Tongue (tissue), 2 donors: ENCODE measurements around the gene EXOC3. TPM values are rescaled to one million over a fixed set of nuclear protein-coding genes. Genes with fewer than 3 reads are reported as not detected.
A peak's percentile ranks its signal among the peaks of the same experiment; 100 is the strongest.
"Not testable (repeated sequence)": the region's sequence is repeated elsewhere in the genome, so short reads cannot be mapped to it uniquely, and the experiment has no call there.

Experiments used
- DNase-seq: peaks from one replicate; pipeline ENCODE4 v3.0.0-alpha.2; 2015
- total RNA-seq: library from RNA; depleted of rRNA; stranded (reverse); fragments of >200 nt; gene quantifications from one replicate; pipeline ENCODE4 v1.2.3, GENCODE V29; 2014

Gene EXOC3
- total RNA-seq, 1 donor from 2014 or later, result 48.7 TPM

DNA sequence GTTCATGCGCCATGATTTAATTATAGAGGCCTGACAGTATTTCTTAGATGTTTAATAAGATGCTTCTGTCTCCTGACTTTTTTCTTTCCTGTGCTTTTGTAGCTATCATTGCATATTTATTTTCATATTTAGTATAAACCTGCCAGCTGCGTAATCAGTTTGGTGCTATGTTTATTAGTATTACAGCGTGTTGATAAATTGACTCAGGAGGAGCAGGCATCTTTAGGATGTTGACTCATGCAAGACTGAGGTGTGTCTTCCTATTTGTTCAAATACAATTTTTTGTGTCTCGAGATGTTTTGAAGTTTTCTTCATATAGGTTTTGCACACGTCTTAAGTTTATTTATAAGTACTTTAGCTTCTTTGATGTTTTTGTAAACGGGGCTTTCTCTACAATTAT, 35.9 kb upstream of the EXOC3 start:
- DNase-seq, result no peak

DNA sequence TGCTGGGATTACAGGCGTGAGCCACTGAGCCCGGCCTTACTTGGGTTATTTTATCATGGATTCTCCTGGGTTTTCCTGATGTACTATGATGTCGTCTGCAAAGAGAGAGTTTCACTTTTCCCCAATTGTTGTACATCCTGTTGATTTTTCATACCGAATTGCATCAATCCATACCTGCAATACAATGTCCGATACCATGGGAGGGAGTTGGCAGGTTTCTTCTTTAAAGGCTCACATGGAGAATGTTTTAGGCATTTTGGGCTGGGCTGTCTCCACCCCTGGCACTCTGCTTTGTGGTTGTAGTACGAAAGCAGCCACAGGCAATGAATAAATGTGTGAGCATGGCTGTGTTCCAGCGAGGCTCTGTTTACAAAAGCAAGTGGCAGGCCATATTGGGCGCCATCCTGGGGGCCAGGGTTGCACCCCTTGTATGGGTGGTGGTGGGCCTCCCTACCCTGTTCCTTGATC, 35.1 kb upstream of the EXOC3 start:
- no peak for DNase-seq

DNA sequence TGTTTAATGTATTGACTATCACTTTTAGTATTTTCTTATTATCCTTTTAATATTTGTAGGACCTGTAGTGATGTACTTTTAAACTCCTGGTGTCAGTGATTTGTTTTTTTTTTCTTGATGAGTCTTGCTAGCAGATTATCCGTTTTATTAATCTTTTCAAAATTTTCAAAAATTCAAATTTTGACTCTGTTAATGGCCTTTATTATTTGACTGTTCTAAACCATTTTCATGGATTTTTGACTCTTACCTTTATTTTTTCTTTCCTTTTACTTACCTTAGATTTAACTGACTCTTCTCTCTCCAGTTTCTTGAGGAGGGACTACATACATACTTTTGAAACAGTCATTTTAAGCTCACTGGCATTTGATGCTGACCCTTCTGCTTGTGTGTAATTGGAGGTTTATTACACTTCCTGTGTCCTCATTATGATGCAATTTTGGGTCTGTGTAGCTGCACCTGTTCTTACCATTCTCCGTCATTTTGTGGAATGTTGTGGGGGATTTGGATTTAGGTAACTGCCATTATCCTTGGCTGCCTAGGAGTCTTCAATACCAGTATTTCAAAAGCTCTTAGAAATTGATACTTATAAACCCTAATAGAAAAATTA, 32.0 kb upstream of the EXOC3 start:
- DNase-seq, result no peak

DNA sequence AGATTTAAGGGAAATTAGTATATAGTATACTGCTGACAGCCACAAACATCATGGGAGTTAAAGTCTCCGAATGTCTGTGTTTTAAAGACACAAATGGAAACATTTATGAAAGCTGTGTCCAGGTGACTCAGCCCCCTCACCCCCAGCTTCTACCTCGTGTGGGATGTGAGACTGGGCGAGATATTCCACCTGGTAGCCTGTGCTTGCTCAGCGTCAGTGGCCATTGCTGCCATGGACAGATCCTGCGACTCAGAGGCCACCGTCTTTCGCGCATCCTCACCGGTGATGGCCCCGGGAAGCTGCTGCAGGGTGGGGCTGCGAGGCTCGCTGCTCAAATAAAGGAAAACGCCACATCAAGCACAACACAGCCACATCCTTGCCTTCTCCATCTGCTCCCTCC, 31.2 kb upstream of the EXOC3 start:
- DNase-seq, result no peak

DNA sequence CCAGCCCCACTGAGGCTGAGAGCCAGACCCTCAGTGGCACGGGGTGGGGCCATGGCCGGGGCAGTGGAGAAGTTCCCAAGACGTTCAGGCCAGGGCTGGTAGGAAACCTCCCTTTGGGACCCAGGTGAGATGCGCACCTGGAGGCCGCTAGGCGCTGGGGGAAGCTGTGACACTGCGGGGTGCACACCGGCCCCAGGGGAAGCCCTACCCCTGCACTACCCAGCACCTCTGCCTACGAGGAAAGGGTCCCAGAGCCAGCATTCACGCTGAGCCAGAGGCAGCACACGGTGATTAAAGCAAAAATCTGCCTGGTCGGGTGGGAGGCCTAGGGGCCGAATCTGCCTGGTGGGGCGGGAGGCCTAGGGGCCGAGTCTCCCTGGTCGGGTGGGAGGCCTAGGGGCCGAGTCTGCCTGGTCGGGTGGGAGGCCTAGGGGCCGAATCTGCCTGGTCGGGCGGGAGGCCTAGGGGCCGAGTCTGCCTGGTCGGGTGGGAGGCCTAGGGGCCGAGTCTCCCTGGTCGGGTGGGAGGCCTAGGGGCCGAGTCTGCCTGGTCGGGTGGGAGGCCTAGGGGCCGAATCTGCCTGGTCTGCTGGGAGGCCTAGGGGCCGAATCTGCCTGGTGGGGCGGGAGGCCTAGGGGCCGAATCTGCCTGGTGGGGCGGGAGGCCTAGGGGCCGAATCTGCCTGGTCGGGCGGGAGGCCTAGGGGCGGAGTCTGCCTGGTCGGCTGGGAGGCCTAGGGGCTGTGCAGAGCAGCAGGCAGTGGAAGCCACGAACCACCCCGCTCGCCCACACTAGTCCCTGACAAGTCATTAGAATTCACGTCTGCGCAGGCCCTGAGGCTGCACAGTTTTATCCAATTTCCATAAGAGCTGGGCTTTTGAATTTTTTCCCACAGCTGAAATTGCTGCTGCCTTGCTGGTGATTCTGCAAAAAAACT, 27.7 kb upstream of the EXOC3 start:
- DNase-seq, result not testable (repeated sequence)

DNA sequence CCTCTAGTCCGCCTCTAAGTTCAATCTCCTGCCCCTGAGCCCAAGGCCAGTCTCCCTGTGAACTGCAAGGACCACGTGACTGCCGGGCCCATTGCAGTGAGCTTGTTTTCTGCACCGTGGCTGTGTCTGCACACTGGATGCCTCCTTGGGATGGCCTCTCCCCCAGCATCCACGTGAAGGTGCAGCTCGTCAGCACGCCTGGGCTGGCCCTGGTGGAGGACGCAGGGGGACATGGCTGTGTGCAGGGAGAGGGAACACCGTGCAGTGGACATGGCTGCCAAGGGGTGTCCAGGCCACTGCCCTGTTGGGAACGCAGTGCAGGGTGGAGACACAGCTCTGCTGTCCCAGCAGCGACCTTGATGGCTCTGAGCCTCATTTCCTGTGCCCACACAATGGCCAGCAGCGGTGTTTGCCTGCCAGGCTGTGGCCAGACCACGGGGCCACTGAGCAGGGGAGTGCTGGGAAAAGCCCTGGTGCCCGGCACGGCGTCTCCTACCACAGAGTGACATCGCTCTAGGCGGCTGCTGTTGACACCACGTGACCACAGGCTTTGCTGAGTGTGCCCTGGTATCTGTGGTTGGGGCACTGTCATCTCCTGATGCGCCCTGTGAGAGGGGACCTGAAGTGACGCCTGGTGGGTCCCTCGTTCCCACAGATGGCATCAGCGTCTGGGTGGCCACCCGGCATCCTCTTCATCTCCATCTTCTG, 26.9 kb upstream of the EXOC3 start:
- no peak for DNase-seq

DNA sequence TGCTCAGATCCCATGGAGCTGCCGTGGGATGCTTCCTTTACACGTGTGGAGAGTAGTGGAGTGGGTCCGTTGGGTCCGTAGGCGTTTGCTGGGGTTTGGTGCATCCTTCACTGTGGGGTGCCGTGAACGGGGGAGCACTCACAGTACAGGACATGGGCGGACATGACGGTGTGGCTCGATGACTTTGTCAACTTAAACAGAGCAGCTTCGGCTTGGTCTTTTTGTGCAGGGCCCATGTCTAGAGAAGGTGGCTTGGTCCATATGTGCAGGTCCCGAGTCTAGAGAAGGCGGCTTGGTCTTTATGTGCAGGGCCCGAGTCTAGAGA, 26.4 kb upstream of the EXOC3 start:
- DNase-seq, result no peak

DNA sequence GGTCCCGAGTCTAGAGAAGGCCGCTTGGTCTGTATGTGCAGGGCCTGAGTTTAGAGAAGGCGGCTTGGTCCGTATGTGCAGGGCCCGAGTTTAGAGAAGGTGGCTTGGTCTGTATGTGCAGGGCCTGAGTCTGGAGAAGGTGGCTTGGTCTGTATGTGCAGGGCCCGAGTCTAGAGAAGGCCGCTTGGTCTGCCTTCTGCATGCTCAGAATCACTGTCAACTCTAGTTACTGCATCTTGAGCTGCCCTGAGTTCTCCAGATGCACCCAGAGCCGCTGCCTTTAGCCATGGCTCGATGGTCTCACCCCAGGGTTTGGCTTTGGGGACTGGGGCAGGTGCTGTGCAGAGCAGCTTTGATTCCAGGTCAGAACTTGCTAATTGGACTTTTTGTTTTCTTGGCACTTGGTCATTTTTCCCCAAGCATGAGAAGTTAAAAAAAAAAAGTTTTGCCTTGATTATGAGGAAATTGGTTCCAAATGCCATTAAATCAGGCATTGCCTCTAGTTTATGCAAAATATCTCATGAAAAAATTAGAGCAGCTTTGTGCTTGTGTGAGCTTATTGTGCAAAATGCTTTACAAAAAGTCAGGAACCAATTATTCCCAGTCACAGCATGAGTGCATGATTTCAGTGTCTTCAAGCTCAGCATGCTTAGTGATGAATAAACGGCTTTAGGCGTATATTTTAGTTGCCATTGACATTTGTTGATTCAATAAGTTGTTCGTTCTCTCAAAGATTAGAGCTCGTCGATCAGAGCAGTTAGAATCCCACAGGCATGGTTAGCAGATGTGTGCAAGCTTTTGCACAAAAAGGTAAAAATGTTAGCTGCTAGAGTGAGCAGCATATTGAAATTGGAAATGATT, 25.4 kb upstream of the EXOC3 start:
- DNase-seq, result peak; percentile 25

DNA sequence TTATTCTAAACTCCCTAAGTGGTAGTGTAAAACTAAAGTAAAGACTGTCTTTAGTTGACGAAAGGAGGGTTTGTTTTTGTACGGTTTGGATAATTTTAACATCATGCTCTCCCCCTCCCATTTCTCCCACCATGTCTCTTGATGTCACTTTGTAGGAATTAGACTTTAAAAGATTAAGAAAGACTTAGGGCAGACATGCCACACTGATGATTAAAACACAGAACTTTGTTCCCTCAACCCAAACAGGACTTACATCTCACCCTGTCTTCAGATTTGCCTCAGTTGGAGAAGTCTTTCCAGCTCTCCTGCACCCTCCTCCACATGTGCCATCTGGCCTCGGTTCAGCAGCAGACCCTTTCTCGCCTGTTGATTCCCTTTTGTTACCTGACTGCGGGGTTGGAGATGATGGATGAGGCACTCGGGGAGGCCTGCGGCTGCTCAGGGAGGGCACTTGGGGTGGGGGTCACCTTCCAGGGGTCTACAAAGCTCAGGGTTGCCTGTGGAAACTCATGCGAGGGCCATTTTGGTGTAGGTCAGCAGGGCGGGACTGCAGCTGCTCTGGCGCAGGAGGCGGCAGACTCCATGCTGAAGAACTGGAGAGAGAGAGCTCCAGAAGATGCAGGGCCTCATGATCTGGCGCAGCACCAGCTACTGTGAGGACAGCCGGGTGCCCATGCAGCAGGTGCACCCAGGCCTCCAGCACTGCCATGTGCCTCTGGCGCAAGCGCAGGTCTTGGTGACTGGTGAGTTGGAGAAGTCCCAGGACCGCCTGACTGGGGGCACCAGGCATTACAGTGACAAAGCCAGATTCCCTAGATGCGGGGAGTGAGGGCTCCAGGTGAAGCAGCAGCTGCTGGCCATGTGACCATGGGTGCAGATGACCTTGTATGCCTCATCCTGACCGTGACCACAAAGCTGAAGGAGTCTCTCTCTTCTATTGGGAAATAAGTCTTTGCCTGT, 24.5 kb upstream of the EXOC3 start:
- peak; percentile 73 for DNase-seq

DNA sequence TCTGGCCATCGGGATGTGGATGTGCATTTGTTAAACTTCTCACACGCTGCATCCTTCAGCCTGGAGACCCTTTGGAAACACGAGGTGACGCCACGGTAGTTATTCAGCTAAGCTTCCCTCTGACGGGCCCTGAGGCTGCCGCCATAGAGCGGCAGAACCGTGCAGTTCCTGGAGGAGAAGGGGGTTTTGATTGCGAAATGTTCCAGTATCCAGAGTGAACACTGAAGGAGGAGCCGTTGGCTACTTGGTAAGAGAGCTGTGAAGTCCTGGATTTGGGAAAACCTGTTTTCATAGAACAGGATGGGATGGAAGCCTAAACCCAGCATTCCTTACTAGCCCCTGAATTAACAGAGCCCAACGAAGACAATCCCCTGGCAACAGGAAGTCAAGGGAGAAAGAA, 23.0 kb upstream of the EXOC3 start:
- DNase-seq, result no peak

DNA sequence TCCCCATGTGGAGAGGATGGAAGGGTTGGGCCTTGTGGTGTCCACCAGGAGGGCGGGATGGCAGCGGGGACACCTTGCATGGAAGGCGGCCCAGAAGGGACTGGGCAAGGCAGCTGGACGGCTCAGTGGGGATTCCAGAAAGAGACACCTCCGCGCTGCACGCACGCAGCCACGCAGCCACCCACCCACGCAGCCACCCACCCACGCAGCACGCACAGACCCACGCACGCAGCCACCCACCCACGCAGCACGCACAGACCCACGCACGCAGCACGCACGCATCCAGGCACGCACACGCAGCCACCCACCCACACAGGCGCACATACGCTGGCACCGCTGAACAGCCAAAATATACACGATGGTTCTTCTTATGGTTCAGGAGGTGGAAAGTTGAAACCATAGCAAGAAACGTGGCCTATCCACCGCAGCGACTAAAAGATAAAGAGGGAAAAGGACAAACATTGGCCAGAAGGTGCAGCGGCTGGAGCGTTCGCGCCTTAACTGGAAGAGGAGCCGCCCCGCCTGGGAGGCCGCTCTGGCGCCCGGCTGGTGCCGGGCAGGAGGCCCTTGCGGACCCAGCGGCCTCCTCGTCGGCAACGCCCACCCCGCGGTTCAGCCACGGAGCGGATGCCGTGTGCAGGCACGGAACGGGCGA, 22.2 kb upstream of the EXOC3 start:
- DNase-seq, result no peak

DNA sequence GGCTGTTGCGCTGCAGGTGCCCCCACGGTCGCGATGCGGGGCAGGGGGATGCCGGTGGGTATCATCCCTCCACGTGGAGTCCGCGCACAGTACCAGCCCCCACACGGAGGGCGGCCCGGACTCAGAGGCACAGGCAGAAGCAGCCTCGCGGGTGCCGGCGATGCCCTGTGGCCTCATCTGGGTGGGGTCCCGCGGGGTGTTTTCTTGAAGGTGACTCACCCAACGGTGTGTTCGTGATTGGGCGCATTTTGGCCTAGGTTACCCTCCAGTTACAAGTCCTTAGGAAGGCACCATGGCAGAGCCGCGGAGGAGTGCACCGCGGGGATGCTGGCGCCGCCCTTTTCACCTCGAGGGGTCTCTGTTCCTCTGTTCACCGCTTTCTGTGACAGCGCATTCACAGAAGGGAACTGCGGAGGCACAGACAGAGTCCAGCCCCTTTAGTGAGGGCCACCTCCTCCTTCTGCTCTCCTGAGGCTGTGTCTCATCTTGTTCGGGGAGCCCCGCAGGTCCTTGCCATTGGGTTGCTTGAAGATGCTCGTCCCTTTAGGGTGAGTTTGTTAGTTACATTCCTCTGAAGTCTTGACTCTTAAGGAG, 21.6 kb upstream of the EXOC3 start:
- no peak for DNase-seq

DNA sequence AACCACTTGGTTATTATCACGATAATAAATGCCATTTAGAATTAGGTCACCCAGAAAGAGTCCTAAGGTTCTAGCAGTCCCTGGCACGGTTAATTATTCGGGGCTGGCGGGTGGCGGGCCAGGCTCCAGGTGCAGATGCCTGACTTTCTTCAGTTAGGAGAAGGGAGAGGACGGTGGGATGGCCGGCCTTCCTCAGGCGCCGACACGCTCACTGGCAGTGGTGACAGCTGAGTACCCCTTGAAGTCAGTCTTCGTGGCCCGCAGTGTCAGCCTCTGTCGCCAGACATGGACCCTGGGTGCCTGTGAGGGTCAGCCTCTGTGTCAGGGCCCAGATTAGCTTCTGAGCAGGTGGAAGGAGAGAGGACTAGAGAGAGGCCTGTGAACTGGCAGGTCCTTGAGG, 21.1 kb upstream of the EXOC3 start:
- no peak for DNase-seq

DNA sequence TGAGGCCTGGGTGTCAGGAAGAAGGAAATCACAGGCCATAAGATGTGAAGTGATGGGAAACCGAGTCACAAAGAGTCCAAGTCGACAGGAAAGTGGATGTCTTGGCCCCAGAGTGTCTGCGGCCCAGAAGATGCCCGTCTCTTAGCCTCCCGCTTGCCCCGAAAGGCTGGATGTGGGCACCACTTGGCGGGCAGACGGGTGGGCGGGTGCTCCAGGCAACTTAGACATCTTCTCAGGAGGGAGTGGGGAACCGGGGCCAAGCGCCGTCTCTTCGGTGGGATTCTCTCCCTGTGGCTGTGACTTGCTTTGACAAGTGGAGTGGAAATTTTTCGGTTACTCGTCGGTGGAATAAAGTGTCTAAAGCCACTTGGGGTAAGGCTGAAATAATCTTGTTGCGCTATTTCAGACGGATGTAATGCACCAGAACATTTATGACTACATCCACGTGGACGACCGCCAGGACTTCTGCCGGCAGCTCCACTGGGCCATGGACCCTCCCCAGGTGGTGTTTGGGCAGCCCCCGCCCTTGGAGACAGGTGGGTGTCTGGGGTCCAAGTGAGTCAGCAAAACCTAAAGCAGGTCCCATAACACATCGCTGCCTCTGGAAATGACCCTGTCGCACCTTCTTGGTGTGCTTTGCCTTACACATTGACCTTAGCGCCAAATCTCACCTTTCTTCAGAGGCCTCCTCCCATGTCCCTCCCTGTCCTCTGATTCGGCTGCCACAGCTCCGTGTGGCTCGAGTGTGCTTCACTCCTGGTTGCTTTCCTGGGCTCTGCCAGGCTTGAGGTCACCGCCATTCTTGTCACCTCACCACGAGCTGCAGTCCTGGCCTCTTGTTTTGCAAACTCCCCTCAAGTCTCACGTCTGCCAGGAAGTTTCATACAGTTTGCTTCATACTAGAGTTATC, 20.4 kb upstream of the EXOC3 start:
- no peak for DNase-seq

DNA sequence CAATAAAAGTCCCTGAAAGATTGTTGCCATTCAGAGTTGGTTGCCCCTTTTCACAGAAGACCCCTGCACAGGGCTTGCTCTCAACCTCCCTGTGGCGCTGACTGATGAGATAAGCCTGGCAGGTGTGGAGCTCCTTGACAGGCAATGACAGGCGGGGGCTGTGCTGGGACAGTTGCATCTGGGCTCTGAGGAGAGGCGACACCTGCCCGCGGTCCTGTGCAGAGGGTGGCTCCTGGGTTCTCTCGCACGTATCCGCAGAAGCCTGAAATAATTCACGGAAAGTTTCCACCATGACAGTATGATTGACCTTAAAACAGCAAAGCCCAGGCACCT, 19.8 kb upstream of the EXOC3 start:
- DNase-seq, result no peak

DNA sequence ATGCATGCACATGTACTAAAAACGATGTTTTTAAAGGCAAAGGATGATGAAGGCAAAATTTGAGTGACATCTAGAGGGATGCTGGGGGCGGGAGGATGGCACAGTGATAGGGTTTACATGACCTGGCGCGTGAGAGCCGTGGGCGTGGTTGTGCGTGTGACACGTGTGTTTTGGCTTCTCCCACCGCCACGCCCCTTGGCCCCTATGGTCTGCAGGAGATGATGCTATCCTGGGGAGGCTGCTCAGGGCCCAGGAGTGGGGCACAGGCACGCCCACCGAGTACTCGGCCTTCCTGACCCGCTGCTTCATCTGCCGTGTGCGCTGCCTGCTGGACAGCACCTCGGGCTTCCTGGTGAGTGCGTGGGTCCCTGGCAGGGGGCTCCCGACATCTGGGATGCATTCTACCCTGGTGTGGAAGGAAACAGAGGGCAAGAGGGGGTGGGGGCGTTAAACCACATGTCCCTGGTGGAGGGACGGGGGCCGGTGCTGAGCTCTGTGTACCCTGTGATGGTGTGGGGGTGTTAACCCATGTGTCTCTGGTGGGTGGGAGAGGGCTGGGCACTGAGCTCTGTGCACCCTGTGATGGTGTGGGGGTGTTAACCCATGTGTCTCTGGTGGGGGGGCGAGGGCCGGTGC, 19.2 kb upstream of the EXOC3 start:
- no peak for DNase-seq

DNA sequence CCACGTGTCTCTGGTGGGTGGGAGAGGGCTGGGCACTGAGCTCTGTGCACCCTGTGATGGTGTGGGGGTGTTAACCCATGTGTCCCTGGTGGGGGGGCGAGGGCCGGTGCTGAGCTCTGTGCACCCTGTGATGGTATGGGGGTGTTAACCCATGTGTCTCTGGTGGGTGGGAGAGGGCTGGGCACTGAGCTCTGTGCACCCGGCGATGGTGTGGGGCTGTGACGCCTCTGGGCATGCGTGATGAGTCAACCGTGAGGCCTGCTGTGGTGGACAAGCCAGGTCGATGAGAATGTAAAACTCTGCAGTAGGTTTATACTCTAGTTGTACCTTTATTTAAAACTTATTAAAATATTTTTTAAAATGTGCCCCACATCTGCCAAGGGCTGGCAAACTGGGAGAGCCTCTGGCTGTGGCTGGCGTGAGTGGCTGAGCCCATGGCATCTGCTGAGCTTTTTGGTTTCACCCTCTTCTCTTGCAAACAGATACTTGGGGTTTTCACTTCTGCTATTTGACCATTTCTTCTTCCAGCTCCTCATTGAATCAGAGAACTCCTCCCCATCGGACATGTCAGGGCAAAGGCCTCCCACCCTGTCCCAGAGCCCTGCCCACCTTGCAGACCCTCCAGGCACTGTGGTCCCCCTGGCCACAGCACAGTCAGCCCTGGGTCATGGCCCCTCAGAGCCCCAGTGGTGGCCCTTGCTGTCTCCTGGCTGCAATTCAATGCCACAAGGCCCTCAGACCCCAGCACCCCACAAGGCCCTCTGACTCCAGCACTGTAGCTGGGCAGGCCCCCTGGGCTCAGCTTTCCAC, 18.5 kb upstream of the EXOC3 start:
- no peak for DNase-seq

DNA sequence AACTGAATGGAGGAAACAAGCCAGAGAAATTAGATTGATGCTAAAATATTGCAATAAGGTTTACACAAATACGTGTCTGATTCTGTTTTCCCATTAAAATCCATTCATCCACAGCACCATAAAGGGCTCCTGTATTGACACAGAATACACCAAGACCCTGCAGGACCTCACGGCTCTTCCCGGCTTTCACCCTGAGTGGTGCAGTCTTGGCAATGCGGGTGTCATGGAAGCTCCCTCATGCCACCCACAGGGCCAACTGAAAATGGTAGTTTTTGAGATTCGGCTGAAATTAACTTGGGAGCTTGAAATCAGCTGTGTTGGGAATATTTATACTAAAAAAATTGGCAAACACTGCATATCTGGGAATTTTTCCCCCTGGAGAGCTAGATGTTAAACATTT, 17.3 kb upstream of the EXOC3 start:
- no peak for DNase-seq
